Stimulated activated CD4-positive, alpha-beta T cell treated with anti-CD3 and anti-CD28 coated beads, Interleukin-4, amount 100 ng/mL, for 24 hours (primary cell): ENCODE results near the gene FUOM.

Experiments
- DNase-seq: peaks from one replicate; pipeline ENCODE4 v3.0.0-alpha.2; 2020

FUOM gene

GRCh38 chr10:133309100-133309719 lies 48.6 kb downstream of the FUOM start:
- DNase-seq = peak; percentile 93

- DNase-seq = peak; percentile 88
Measured at GRCh38 chr10:133308421-133309099, 49.3 kb downstream of the FUOM start, which contains the start of the genes TUBGCP2 and ZNF511. TUBGCP2 (minus strand) TSS chr10:133308872; CDS start chr10:133302941, 5,931 bp downstream. ZNF511 (plus strand) TSS chr10:133308914; CDS start chr10:133308944, 30 bp downstream.

GRCh38 chr10:133307776-133308420 lies 49.9 kb downstream of the FUOM start:
- peak; percentile 87 for DNase-seq

- DNase-seq = no peak
Measured at GRCh38 chr10:133306941-133307379, 50.9 kb downstream of the FUOM start.

- DNase-seq = no peak
Measured at GRCh38 chr10:133306097-133306476, 51.7 kb downstream of the FUOM start.
